K562 (cell line): ENCODE measurements around the gene PRR19. TPM values are rescaled to one million over a fixed set of nuclear protein-coding genes. Genes with fewer than 3 reads are reported as not detected.

Experiments used
- AFF4 ChIP-seq: sonication (generic); formaldehyde crosslinking; IDR thresholded peaks from 2 replicates; pipeline ENCODE4 v1.8.0; 2023; ENCODE audit warnings: mild to moderate bottlenecking, missing genetic modification reagents
- BMI1 ChIP-seq: fragments of 150-350 bp; IDR thresholded peaks from 2 replicates; pipeline ENCODE4 v1.6.1; 2014; ENCODE audit warnings: low read length
- CBX1 ChIP-seq: sonication (generic); IDR thresholded peaks from 2 replicates; pipeline ENCODE4 v1.6.1; 2016; ENCODE audit warnings: antibody characterized with exemption, low read depth, mild to moderate bottlenecking
- CC2D1A ChIP-seq: fragments of 450-650 bp; IDR thresholded peaks from 2 replicates; pipeline ENCODE4 v1.6.1; 2017; ENCODE audit warnings: mild to moderate bottlenecking
- E2F4 ChIP-seq: sonication (generic); formaldehyde crosslinking; IDR thresholded peaks from 2 replicates; pipeline ENCODE4 v1.8.0; 2022; ENCODE audit warnings: mild to moderate bottlenecking, low read depth, missing genetic modification reagents
- EP400 ChIP-seq: fragments of 450-650 bp; IDR thresholded peaks from 2 replicates; pipeline ENCODE4 v1.6.1; 2017; ENCODE audit warnings: antibody characterized with exemption, mild to moderate bottlenecking, moderate library complexity
- NRF1 ChIP-seq, 2 experiments: fragments of 450-650 bp; IDR thresholded peaks in 1 of 2; conservative IDR thresholded peaks in 1 of 2; 2 replicates each; pipeline ENCODE4 v1.6.1; 2014; ENCODE audit warnings: mild to moderate bottlenecking in 2 of 2
- USF1 ChIP-seq: sonication (generic); formaldehyde crosslinking; IDR thresholded peaks from 2 replicates; pipeline ENCODE4 v1.9.0; 2022; ENCODE audit warnings: mild to moderate bottlenecking, missing genetic modification reagents
- ZBTB17 ChIP-seq: fragments of 450-650 bp; formaldehyde crosslinking; IDR thresholded peaks from 2 replicates; pipeline ENCODE4 v1.4.0; 2020; ENCODE audit warnings: mild to moderate bottlenecking
- ZC3H8 ChIP-seq: fragments of 450-650 bp; IDR thresholded peaks from 2 replicates; pipeline ENCODE4 v1.6.1; 2017
- ZHX1 ChIP-seq: fragments of 150-350 bp; conservative IDR thresholded peaks from 2 replicates; pipeline ENCODE4 v1.6.1; 2014; ENCODE audit warnings: low read length
- ZNF197 ChIP-seq: fragments of 200-800 bp; sonication (Bioruptor generic); IDR thresholded peaks from 2 replicates; pipeline ENCODE4 v1.6.1; 2016; ENCODE audit warnings: low read depth, missing genetic modification characterization, missing compliant biosample characterization
- ZNF274 ChIP-seq: IDR thresholded peaks from 2 replicates; pipeline ENCODE4 v1.6.1; 2011; ENCODE audit warnings: low read depth, mild to moderate bottlenecking, low read length, moderate library complexity, borderline replicate concordance
- ZNF280B ChIP-seq: fragments of 250-450 bp; sonication (Bioruptor Pico); IDR thresholded peaks from 2 replicates; pipeline ENCODE4 v1.5.1; 2021; ENCODE audit warnings: mild to moderate bottlenecking
- ZNF444 ChIP-seq: fragments of 250-450 bp; sonication (Bioruptor Pico); IDR thresholded peaks from 2 replicates; pipeline ENCODE4 v1.4.0; 2020; ENCODE audit warnings: mild to moderate bottlenecking, moderate library complexity
- ZSCAN29 ChIP-seq: fragments of 450-650 bp; IDR thresholded peaks from 2 replicates; pipeline ENCODE4 v1.6.1; 2017
- polyA plus RNA-seq, 8 experiments: library from polyadenylated mRNA; depleted of rRNA in 4 of 8; stranded (reverse) in 5 of 8; unstranded in 3 of 8; fragments of >200 nt; fragmentation: Nextera tagmentation in 2 of 8; fragmentation: Illumina TruSeq in 1 of 8; extraction: Ambion mirVana in 2 of 8; extraction: Trizol in 1 of 8; gene quantifications; 2 replicates each; pipeline versions ENCODE4 v1.2.1 to v1.2.3, GENCODE V29; 2011 to 2014; ENCODE audit warnings: inconsistent platforms in 1 of 8, missing spikeins in 1 of 8
- total RNA-seq, 7 experiments: library from RNA; depleted of rRNA in 6 of 7; stranded (reverse); fragments of >200 nt in 6 of 7; fragmentation: Illumina TruSeq in 2 of 7; extraction: Trizol in 2 of 7; gene quantifications; 2 replicates each; pipeline versions ENCODE4 v1.2.1 to v1.2.3, GENCODE V29; 2011 to 2021; ENCODE audit warnings: low replicate concordance in 1 of 7

PRR19 gene
- total and polyA plus RNA-seq, 9 of the 15 experiments (the other 6 are each of a cell fraction or from before 2014, with no cell fraction given) = 0.10 to 1.6 (median 0.54) TPM

GRCh38 chr19:42268142-42268703, 33.7 kb upstream of the PRR19 start (continued):
- TF ChIP-seq ZNF280B (CRISPR knock-in tag) (no peak), AFF4 (no peak; the same call in 1 of the 2 replicates), ZNF444 (CRISPR knock-in tag) (no peak), ZHX1 (no peak), ZBTB17 (CRISPR knock-in tag) (peak; percentile 72), NRF1 (conservative IDR thresholded peaks at IDR 0.05 in 1 of 2, IDR thresholded peaks at IDR 0.05 in 1 of 2) (peak; percentile 65 to 71; a peak in 3 of 4 replicates), ZNF274 (no peak), ZC3H8 (no peak), CBX1 (peak; percentile 49; the same call in 1 of the 2 replicates), E2F4 (CRISPR knock-in tag) (0 out of 2 replicates have a peak, but pooled peaks have one; percentile 44), USF1 (CRISPR knock-in tag) (peak; percentile 90), ZSCAN29 (no peak), CC2D1A (peak; percentile 99), EP400 (peak; percentile 92), BMI1 (no peak), ZNF197 (peak; percentile 80; the same call in 1 of the 2 replicates)
